PC-3 (cell line): Measurements from ENCODE around the gene C15orf39.

Source experiments
- CTCF ChIP-seq: fragments of 300-600 bp; sonication (generic); conservative IDR thresholded peaks from 2 replicates; pipeline ENCODE4 v1.5.1; 2017; ENCODE audit warnings: antibody characterized with exemption, low read depth, mild to moderate bottlenecking, low read length
- EZH2 ChIP-seq: fragments of 300-600 bp; sonication (generic); IDR thresholded peaks from one replicate; pipeline ENCODE4 v1.6.1; 2017; ENCODE audit warnings: antibody characterized with exemption, mild to moderate bottlenecking, low read length; ENCODE audit not compliant: unreplicated experiment
- EZH2phosphoT487 ChIP-seq: fragments of 300-600 bp; sonication (generic); IDR thresholded peaks from 2 replicates; pipeline ENCODE4 v1.6.1; 2018; ENCODE audit warnings: mild to moderate bottlenecking, antibody characterized with exemption, low read length, borderline replicate concordance

DNA sequence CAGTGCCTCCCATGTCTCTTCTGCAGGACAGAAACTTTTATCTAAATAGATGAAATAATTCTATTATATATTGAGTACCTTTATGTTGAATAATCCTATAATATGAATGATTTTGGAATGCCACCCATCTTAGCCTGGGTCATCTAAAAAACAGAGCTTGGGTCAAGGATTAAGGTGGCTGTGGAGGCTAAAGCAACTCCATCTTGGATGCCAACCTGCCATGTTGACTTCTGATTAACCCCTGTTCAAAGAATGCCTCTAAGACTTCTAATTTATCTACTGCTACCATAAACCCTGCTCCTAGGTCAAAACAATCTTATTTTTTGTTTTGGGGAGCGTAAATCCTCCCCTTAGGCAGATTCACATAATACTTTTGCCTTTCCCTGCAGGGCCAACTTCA is 31.5 kb upstream of the C15orf39 start:
- TF ChIP-seq CTCF (no peak), EZH2 (no peak), EZH2phosphoT487 (no peak)
